ENCODE results near the gene MRNIP.

Gene MRNIP

GRCh38 chr5:179788193-179788854 is 70.3 kb downstream of the MRNIP start:
- DNase-seq, result no peak
